T-helper 2 cell treated with Interferon-gamma antibody and Interleukin-4, amounts not matched to agents 5 μg/mL and 100 μg/mL, for 36 hours (primary cell): Measurements from ENCODE around the gene CASR.
A peak's percentile ranks its signal among the peaks of the same experiment; 100 is the strongest.

Source experiments
- DNase-seq: peaks from one replicate; pipeline ENCODE4 v3.0.0; 2021; ENCODE audit warnings: low spot score
- H3K27ac Mint-ChIP-seq: one replicate; pipeline ENCODE4 v1.8.0; 2021; ENCODE audit warnings: mild to moderate bottlenecking, mixed read lengths
- H3K27me3 Mint-ChIP-seq: one replicate; pipeline ENCODE4 v1.8.0; 2021; ENCODE audit warnings: low read depth, mixed read lengths
- H3K36me3 Mint-ChIP-seq: one replicate; pipeline ENCODE4 v1.8.0; 2021; ENCODE audit warnings: low read depth, mixed read lengths
- H3K4me1 Mint-ChIP-seq: one replicate; pipeline ENCODE4 v1.8.0; 2021; ENCODE audit warnings: low read depth, mixed read lengths
- H3K4me3 Mint-ChIP-seq: one replicate; pipeline ENCODE4 v1.8.0; 2022; ENCODE audit warnings: mild to moderate bottlenecking, moderate library complexity, mixed read lengths
- H3K9me3 Mint-ChIP-seq: one replicate; pipeline ENCODE4 v1.8.0; 2021; ENCODE audit warnings: mixed read lengths

Gene CASR

GRCh38 chr3:122294359-122294758 lies 110.9 kb downstream of the CASR start:
- no peak overlapping the region for H3K4me3 Mint-ChIP-seq
- H3K27me3 Mint-ChIP-seq, result no peaks in the 10 kb centered on the region
- DNase-seq, result no peak
- no peaks in the 10 kb centered on the region for H3K36me3 Mint-ChIP-seq
- H3K4me1 Mint-ChIP-seq, result peaks cover 15% of the 10 kb centered on the region
- no peak overlapping the region for H3K27ac Mint-ChIP-seq
- no peaks in the 10 kb centered on the region for H3K9me3 Mint-ChIP-seq

GRCh38 chr3:122295266-122296062 lies 112.0 kb downstream of the CASR start:
- Mint-ChIP-seq H3K9me3 (peaks cover 2% of the 10 kb centered on the region), H3K4me3 (no peak overlapping the region), H3K36me3 (peaks cover 1% of the 10 kb centered on the region), H3K27me3 (no peaks in the 10 kb centered on the region), H3K27ac (no peak overlapping the region), H3K4me1 (peaks cover 18% of the 10 kb centered on the region)
- no peak for DNase-seq

DNA sequence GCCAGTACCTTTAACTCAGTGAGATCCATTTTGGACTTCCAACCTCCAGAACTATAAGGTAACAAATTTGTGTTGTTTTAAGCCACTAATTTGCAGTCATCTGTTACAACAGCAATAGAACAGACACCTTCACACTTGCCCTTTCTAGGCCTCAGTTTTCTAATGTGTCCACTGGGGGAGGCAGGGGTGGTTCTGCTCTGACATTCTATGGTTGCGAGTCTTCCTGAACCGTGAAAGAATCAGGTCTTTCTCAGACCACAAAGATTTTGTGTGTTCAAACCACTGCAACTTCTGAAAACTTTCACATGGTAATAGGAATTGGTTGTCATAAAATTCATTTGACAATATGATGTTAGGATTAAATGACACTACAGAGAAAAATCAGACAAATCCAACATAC lies 114.8 kb downstream of the CASR start:
- peaks cover 4% of the 10 kb centered on the region for H3K9me3 Mint-ChIP-seq
- peaks cover 21% of the 10 kb centered on the region for H3K4me1 Mint-ChIP-seq
- no peaks in the 10 kb centered on the region for H3K27me3 Mint-ChIP-seq
- H3K27ac Mint-ChIP-seq, result no peak overlapping the region
- no peak overlapping the region for H3K4me3 Mint-ChIP-seq
- H3K36me3 Mint-ChIP-seq, result peaks cover 2% of the 10 kb centered on the region
- DNase-seq, result peak; percentile 49

DNA sequence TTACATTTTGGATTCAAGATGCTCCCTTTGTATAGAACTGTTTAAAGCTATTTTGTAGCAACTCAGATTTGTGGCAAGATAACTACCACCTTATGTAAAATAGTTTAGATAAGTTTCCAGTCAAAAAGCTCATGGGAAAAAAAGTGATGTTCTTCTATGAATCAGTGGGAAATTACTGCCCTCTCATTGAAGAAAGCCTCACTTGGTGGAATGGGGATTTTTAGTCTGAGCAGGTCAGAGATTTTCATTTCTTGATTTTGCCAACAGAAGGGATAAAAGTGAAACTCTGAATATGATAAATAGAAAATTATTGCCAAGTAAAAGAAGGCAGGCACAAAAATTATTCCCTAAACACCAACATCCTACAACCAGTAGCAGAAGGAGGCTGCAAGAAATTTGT lies 115.7 kb downstream of the CASR start:
- Mint-ChIP-seq H3K27ac (no peak overlapping the region), H3K4me1 (peaks cover 21% of the 10 kb centered on the region), H3K9me3 (peaks cover 4% of the 10 kb centered on the region), H3K36me3 (peaks cover 2% of the 10 kb centered on the region), H3K4me3 (no peak overlapping the region), H3K27me3 (peaks cover 4% of the 10 kb centered on the region)
- no peak for DNase-seq

GRCh38 chr3:122299872-122300460 lies 116.5 kb downstream of the CASR start:
- H3K27me3 Mint-ChIP-seq, result peaks cover 4% of the 10 kb centered on the region
- peaks cover 21% of the 10 kb centered on the region for H3K4me1 Mint-ChIP-seq
- no peak for DNase-seq
- H3K27ac Mint-ChIP-seq, result no peak overlapping the region
- peaks cover 4% of the 10 kb centered on the region for H3K9me3 Mint-ChIP-seq
- peaks cover 2% of the 10 kb centered on the region for H3K36me3 Mint-ChIP-seq
- H3K4me3 Mint-ChIP-seq, result no peak overlapping the region

GRCh38 chr3:122301063-122301462 lies 117.6 kb downstream of the CASR start:
- H3K27ac Mint-ChIP-seq, result no peak overlapping the region
- no peak overlapping the region for H3K4me3 Mint-ChIP-seq
- peaks cover 4% of the 10 kb centered on the region for H3K9me3 Mint-ChIP-seq
- H3K27me3 Mint-ChIP-seq, result peaks cover 6% of the 10 kb centered on the region
- peaks cover 21% of the 10 kb centered on the region for H3K4me1 Mint-ChIP-seq
- no peak for DNase-seq
- peaks cover 2% of the 10 kb centered on the region for H3K36me3 Mint-ChIP-seq

DNA sequence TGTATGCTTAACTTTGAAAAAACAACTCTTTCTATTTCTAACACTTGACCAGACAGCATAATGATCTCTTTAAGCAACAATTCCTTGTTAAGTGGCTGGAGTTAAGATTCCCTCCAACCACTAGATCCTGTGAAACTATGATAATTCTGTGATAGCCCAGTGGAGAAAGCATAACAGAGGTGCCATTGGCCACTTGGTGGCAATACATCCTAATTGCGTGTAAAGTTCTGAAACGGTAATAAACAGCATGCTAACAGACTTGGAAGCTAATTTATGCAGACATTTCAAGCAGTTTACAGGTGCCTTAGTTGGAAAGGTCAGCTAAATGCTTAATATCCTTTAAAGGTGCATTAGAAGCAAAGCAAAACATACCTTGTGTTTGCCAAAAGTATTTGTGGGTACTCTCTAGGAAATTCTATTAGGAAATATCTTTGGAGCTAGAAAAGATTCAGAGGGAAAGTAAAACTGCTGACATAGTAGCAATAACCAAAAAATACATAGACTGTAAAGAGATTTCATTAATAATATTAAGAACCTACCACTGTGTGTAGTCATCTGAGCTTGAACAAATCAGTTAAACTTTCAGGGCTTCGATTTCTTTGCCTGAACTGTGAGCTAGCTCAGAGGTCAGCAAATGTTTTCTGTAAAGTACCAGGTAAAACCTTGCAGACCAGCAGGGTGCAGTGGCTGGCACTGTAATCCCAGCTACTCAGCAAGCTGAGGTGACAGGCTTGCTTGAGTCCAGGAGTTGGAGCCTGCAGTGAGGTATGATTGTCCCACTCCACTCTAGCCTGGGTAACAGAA lies 122.6 kb downstream of the CASR start:
- Mint-ChIP-seq H3K27ac (no peak overlapping the region), H3K4me1 (peaks cover under 1% of the 10 kb centered on the region), H3K27me3 (peaks cover 26% of the 10 kb centered on the region), H3K9me3 (no peaks in the 10 kb centered on the region), H3K36me3 (no peaks in the 10 kb centered on the region), H3K4me3 (no peak overlapping the region)
- no peak for DNase-seq

DNA sequence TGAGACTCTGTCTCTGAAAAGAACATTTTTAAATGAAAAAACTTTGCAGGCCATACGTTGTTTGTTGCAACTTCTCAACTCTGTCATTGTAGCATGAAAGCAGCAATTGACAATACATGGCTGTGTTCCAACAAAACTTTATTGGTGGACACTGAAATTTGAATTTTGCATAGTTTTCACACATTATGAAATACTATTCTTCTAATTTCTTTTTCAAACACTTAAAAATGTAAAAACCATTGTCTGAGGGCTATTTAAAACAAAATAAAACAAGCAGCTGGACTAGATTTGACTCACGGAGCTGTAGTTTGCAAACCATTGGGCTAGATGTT lies 123.1 kb downstream of the CASR start:
- Mint-ChIP-seq H3K27me3 (peaks cover 26% of the 10 kb centered on the region), H3K4me1 (no peaks in the 10 kb centered on the region), H3K9me3 (no peaks in the 10 kb centered on the region), H3K27ac (no peak overlapping the region), H3K4me3 (no peak overlapping the region), H3K36me3 (no peaks in the 10 kb centered on the region)
- no peak for DNase-seq

DNA sequence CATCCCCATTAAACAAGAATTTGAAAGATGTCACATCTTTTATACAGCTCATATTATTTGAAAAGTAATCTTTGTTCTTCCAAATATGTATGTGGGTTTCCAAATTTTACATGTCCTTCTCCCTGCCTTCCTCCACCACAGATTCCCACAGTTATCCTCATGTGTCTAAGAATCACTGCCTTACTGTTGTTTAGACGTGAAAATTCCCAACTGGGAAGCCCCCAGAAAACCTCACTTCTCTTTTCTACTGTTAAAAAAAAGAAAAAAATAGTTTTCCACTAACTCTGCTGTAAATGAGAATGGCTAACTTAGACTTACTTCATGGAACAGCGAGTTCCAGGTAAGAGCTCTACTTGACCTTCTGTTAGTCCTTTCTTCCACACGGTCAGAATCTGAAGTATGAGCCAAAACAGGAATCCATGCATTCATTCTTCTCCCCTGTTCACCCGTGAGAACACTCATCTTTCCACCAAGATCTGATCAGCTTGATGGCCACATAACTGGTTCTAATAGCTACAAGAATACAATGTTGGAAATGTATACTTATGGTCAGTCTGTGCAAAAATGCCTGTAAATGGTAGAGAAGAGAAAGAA lies 123.7 kb downstream of the CASR start:
- no peak overlapping the region for H3K27ac Mint-ChIP-seq
- no peaks in the 10 kb centered on the region for H3K9me3 Mint-ChIP-seq
- H3K4me1 Mint-ChIP-seq, result no peaks in the 10 kb centered on the region
- H3K4me3 Mint-ChIP-seq, result no peak overlapping the region
- peaks cover 26% of the 10 kb centered on the region for H3K27me3 Mint-ChIP-seq
- no peaks in the 10 kb centered on the region for H3K36me3 Mint-ChIP-seq
- no peak for DNase-seq

- no peak overlapping the region for H3K27ac Mint-ChIP-seq
- H3K4me1 Mint-ChIP-seq, result peaks cover 4% of the 10 kb centered on the region
- H3K4me3 Mint-ChIP-seq, result no peak overlapping the region
- H3K9me3 Mint-ChIP-seq, result no peaks in the 10 kb centered on the region
- DNase-seq, result no peak
- no peaks in the 10 kb centered on the region for H3K36me3 Mint-ChIP-seq
- H3K27me3 Mint-ChIP-seq, result peaks cover 26% of the 10 kb centered on the region
Observed at GRCh38 chr3:122307976-122308375, 124.5 kb downstream of the CASR start.

- Mint-ChIP-seq H3K36me3 (no peaks in the 10 kb centered on the region), H3K27ac (no peak overlapping the region), H3K4me3 (no peak overlapping the region), H3K4me1 (peaks cover 9% of the 10 kb centered on the region), H3K9me3 (no peaks in the 10 kb centered on the region), H3K27me3 (peaks cover 28% of the 10 kb centered on the region)
- no peak for DNase-seq
Observed at GRCh38 chr3:122310361-122310760, 126.9 kb downstream of the CASR start.

- no peak for DNase-seq
- peak overlapping the region; percentile 3 for H3K27ac Mint-ChIP-seq
- H3K27me3 Mint-ChIP-seq, result peaks cover 34% of the 10 kb centered on the region
- H3K9me3 Mint-ChIP-seq, result peaks cover 3% of the 10 kb centered on the region
- no peaks in the 10 kb centered on the region for H3K36me3 Mint-ChIP-seq
- peaks cover 9% of the 10 kb centered on the region for H3K4me1 Mint-ChIP-seq
- H3K4me3 Mint-ChIP-seq, result peak overlapping the region; percentile 9
Observed at GRCh38 chr3:122312826-122313225, 129.4 kb downstream of the CASR start.

DNA sequence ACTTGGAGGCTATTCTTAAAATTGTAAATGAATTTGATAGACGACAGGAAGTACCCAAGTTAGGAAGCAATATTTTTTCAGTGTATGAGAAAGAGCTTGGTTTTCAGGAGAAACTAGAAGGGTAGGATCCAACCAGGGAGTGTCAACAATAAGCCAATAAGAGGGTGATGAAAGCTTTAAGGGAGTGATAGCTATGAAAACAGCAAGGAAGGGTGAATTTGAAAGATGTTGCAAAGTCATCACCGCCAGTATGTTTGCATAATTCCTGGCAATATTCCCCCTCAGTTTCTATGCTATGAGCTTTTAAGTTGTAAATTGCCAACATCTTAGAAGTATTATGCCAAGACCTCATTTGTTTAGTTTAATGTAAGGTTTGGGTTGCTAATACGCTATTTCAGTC lies 129.8 kb downstream of the CASR start:
- peaks cover 7% of the 10 kb centered on the region for H3K9me3 Mint-ChIP-seq
- H3K27me3 Mint-ChIP-seq, result peaks cover 39% of the 10 kb centered on the region
- no peak overlapping the region for H3K4me3 Mint-ChIP-seq
- DNase-seq, result no peak
- peaks cover 11% of the 10 kb centered on the region for H3K4me1 Mint-ChIP-seq
- H3K36me3 Mint-ChIP-seq, result no peaks in the 10 kb centered on the region
- H3K27ac Mint-ChIP-seq, result no peak overlapping the region
